GM18867 (cell line): Measurements from ENCODE around the gene NR1D2.
"Not testable (repeated sequence)": the region's sequence is repeated elsewhere in the genome, so short reads cannot be mapped to it uniquely, and the experiment has no call there.

Experiments used
- ATAC-seq: cut with Tn5 transposase; IDR thresholded peaks from one replicate; pipeline ENCODE4 v1.9.1; 2021; ENCODE audit warnings: mild to moderate bottlenecking, moderate library complexity; ENCODE audit not compliant: unreplicated experiment

NR1D2 gene

DNA sequence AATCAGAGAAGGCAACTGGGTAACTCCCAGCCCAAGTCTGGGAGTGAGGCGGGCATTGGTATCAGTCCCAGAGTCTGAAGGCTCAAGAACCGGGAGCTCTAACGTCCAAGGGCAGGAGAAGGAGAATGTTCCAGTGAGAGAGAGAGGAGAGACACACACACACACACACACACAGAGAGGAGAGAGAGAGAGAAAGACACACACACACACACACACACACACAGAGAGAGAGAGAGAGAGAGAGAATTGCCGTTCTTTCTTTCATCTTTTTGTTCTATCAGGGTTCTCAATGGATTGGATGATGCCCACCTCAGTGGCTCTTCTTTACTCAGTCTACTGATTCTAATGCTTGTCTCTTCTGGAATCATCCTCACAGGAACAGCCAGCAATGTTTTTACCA, 57.0 kb downstream of the NR1D2 start:
- no peak for ATAC-seq

- no peak for ATAC-seq
Observed at GRCh38 chr3:24003466-24003865, 58.4 kb downstream of the NR1D2 start.

GRCh38 chr3:24004171-24004938, 59.3 kb downstream of the NR1D2 start:
- peak; percentile 96 for ATAC-seq

DNA sequence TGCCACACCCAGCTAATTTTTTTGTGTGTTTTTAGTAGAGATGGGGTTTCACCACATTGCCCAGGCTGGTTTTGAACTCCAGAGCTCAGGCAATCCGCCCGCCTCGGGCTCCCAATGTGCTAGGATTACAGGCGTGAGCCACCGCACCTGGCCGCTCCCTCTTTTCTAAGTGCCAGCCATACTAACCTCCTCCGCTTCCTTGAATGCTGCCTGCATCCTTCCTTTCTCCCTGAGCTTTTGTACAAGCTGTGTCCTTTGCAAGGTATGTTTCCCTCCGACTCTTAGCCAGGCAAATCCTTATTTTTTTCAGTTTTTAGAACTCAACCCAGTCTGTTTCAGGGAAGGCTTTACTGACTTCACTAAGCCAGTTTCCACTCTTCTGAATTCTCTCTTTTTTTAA, 60.6 kb downstream of the NR1D2 start:
- no peak for ATAC-seq

- not testable (repeated sequence) for ATAC-seq
Observed at GRCh38 chr3:24010834-24011233, 65.7 kb downstream of the NR1D2 start.

- ATAC-seq, result no peak
Observed at GRCh38 chr3:24012589-24013269, 67.6 kb downstream of the NR1D2 start.

DNA sequence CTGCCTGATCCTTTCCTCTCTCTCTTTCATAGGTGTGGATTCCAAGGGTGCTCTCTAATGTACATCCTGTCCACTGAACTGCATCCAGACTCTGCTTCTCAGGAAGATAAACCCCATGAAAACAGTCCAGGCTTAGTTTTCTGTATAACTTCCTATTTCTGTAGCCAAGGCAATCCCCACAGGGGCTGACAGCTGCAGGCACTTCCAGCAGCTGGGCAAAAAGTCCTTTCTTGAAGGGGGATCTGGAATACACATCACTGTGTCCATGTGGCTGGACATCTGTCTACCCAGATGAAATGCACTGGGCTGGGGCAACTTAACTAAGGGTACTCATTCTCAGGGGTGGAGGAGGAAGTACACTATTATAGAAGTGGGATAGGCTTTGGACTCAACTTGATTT, 72.2 kb downstream of the NR1D2 start:
- no peak for ATAC-seq

DNA sequence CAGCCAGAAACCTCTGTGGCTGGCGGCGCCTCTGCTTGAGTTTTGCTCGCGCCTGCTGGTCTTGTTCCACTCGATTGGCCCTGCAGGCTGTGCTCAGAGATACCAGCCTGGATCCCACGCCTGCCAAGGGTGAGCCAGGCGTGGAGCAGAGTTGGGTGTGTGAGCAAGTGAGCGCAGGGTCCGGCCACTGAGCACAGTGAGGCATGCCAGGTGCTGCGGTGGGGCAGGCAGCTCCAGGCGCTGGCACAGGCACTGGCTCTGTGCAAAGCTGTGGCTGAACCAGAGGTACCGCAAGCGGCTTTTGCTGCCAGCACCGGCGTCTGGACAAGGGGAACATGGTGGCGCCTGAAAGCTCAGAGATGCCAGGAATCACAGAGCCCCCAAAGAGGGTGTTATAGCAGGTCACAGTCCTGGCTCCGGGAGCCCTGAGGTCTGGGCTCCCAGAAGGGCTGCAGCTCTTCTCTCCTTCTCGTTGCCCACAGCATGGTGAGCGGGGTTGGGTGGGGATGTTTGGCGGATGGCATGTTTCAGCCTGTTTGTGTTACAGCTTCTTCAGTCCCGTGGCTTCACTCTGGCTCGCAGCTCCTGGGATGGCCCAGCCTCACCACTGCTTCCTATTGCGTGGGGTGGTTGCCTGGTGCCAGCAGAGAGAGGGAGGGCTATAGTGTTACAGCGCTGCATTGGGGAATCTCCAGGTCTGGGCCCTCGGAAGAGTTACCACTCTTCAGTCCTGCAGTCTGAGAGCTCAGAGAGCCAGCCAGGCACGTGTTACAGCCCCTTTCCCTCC, 73.9 kb downstream of the NR1D2 start:
- ATAC-seq, result no peak

DNA sequence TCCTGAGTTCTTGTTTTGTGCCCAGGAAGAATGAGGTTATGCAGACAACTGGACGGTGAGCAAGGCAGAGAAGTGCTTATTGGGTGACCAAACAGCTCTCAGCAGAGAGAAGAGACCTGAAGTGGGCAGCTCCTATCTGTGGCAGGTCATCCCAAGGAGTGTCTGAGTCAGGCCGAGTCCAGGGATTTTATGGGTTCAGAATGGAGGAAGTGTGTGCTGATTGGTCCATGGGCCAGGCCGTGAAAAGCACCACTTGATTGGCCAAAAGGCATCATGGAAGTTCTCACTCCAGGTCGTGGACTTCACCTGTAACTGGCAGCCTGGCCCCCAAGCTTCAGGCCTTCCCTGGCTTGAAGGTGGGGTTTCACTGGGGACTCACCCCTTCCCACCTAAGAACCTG, 74.5 kb downstream of the NR1D2 start:
- no peak for ATAC-seq

- no peak for ATAC-seq
Observed at GRCh38 chr3:24020036-24020691, 75.1 kb downstream of the NR1D2 start.

DNA sequence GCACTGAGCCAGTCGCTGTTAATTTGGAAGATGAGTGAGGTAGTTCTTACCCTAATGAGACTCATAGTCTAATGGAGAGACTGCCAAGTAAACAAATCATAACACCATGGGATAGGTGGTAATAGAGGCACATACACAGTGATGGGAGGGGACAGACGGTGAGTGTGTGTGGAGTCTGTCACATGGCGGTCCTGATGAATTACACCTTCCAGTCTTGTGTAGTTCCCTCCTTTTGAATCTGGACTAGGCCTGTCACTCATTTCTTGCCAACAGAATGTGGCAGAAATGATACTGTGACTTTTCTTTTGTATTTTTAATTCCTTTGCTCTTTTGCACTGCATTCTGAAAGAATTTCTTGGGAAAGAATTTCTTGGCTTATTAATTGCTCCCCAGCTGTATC, 78.1 kb downstream of the NR1D2 start:
- no peak for ATAC-seq

DNA sequence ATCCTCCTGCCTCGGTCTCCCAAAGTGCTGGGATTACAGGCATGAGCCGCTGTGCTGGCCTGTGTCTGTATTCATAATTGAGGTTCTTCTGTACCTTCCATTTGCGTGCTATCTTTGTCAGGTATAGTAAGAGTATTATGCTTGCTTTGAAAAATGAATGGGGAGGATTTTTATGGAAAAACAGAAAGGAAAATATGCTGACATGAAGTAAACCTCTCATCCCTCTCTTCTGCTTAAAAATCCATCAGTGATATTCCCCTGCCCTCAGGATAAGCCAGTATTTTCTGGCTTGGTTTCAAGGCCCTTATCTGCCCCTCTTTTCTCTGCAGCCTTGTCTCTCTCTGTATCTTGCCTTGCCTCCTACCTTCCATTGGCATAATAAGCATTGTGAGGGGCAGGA, 80.7 kb downstream of the NR1D2 start:
- no peak for ATAC-seq

GRCh38 chr3:24026665-24027064, 81.6 kb downstream of the NR1D2 start:
- not testable (repeated sequence) for ATAC-seq

- ATAC-seq, result no peak
Observed at GRCh38 chr3:24027946-24028345, 82.9 kb downstream of the NR1D2 start.
